Activated T-cell treated with anti-CD3 and anti-CD28 coated beads, Interleukin-2, amount 50 U/mL, for 48 hours (primary cell): ENCODE results near the gene LAG3.

Experiments used
- DNase-seq, 2 experiments: peaks; one replicate each; pipeline ENCODE4 v3.0.0-alpha.2; 2020

Gene LAG3

DNA sequence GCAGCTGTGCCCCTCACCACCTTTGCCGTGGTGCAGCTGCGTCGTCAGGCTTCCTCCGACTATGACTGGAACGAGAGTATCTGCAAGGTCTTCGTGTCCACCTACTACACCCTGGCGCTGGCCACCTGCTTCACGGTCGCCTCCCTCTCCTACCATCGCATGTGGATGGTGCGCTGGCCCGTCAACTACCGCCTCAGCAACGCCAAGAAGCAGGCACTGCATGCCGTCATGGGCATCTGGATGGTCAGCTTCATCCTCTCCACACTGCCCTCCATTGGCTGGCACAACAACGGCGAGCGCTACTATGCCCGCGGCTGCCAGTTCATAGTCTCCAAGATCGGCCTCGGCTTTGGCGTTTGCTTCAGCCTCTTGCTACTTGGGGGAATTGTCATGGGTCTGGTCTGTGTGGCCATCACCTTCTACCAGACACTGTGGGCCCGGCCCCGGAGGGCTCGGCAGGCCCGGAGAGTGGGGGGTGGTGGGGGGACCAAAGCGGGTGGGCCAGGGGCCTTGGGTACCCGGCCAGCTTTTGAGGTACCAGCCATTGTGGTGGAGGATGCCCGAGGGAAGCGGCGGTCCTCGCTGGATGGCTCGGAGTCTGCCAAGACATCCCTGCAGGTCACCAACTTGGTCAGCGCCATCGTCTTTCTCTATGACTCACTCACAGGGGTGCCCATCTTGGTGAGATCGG is 51.9 kb downstream of the LAG3 start:
- no peak for DNase-seq

- DNase-seq = no peak
These were observed 52.6 kb downstream of the LAG3 start for GRCh38 chr12:6824901-6825381.

- peak; percentile 92 for DNase-seq
These were observed 53.2 kb downstream of the LAG3 start for GRCh38 chr12:6825398-6826124.

GRCh38 chr12:6826125-6826733 is 53.9 kb downstream of the LAG3 start:
- DNase-seq = no peak

- DNase-seq = no peak
These were observed 54.6 kb downstream of the LAG3 start for GRCh38 chr12:6826734-6827436.

GRCh38 chr12:6827437-6827911 is 55.2 kb downstream of the LAG3 start:
- peak; percentile 75 to 76 for DNase-seq
